Mucosa of descending colon (tissue), 3 donors: ENCODE data around the gene DDX47. TPM values are rescaled to one million over a fixed set of nuclear protein-coding genes. Genes with fewer than 3 reads are reported as not detected.

ENCODE experiments used
- ATAC-seq: fragments of 200-7000 bp; cut with Tn5 transposase; one replicate; pipeline ENCODE4 v1.9.1; 2020; ENCODE audit warnings: mild to moderate bottlenecking, moderate library complexity
- DNase-seq, 3 donors: peaks; one replicate each; pipeline ENCODE4 v3.0.0-alpha.2; 2020
- H3K36me3 ChIP-seq: fragments of 200-600 bp; one replicate; pipeline ENCODE4 v1.8.0; 2021; ENCODE audit warnings: low read depth, mild to moderate bottlenecking
- H3K4me1 ChIP-seq: fragments of 200-600 bp; one replicate; pipeline ENCODE4 v1.8.0; 2021; ENCODE audit warnings: low read depth, mild to moderate bottlenecking
- H3K4me3 ChIP-seq: fragments of 200-600 bp; one replicate; pipeline ENCODE4 v1.8.0; 2021; ENCODE audit warnings: mild to moderate bottlenecking
- H3K9me3 ChIP-seq: fragments of 200-600 bp; one replicate; pipeline ENCODE4 v1.8.0; 2021; ENCODE audit warnings: mild to moderate bottlenecking
- intact Hi-C, 2 donors: fragments of 100-400 bp; cut with DNase I in 1 of 2; cut with micrococcal nuclease in 1 of 2; formaldehyde crosslinking; loops; one replicate each; pipeline versions ENCODE4 v1.11.0 to v1.11.1; 2022; cut with DNase I, micrococcal nuclease
- total RNA-seq, 3 donors: library from RNA; stranded (reverse); fragmentation: NEBNext Ultra II Directional in 2 of 3; extraction: Animal tissue kit (Norgen Biotek cat#: 25700) in 2 of 3; gene quantifications; one replicate each; pipeline versions ENCODE4 v1.2.1 to v1.2.4, GENCODE V29; 2021 to 2023
- TF ChIP-seq, protein P1 (sequence below): fragments of 200-600 bp; IDR thresholded peaks from one replicate; pipeline ENCODE4 v1.8.0; 2022; ENCODE audit warnings: antibody characterized with exemption, mild to moderate bottlenecking
- donor health status: DM: no; HTN: no; CAD: no; lungs with moderate emphysema.
- donor health status: DM: no; HTN: no; CAD: no.
- donor health status: DM: no; HTN: yes; CAD: no.

Gene DDX47
- total RNA-seq, 3 donors from 2014 or later, result 35.0 to 45.4 (median 40.9) TPM

DNA sequence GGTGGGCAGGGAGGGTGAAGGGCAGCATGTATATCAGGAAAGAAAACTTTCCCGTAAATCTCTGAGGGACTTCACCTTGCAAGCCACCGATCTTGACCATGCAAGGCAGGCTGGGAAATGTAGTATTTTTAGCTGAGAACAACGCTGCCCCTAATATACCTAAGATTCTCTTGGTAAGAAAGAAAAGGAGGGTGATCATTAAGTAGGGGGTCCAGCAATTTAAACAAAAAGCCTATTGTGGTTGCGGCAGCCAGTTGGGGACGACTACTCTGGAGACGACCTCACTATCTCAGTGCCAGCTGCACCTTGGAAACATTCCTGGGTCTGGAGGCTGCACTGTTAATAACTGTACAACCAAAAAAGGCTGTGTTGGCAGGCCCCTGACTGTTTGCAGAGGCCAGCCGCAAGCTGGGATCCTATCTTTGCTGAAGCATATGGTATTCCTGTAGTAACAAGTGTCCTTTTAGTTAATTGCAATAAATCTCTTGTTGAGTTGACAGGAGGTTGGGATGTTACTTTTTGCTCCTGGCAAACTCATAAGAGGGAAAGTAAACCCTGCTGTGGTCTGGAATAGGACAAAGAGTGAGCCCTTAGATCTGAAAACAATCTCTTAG, 21.3 kb upstream of the DDX47 start:
- peaks cover 13% of the 10 kb centered on the region for H3K4me1 ChIP-seq
- no peak overlapping the region for H3K4me3 ChIP-seq
- no peaks in the 10 kb centered on the region for H3K36me3 ChIP-seq
- no peak for DNase-seq
- TF ChIP-seq, protein P1, sequence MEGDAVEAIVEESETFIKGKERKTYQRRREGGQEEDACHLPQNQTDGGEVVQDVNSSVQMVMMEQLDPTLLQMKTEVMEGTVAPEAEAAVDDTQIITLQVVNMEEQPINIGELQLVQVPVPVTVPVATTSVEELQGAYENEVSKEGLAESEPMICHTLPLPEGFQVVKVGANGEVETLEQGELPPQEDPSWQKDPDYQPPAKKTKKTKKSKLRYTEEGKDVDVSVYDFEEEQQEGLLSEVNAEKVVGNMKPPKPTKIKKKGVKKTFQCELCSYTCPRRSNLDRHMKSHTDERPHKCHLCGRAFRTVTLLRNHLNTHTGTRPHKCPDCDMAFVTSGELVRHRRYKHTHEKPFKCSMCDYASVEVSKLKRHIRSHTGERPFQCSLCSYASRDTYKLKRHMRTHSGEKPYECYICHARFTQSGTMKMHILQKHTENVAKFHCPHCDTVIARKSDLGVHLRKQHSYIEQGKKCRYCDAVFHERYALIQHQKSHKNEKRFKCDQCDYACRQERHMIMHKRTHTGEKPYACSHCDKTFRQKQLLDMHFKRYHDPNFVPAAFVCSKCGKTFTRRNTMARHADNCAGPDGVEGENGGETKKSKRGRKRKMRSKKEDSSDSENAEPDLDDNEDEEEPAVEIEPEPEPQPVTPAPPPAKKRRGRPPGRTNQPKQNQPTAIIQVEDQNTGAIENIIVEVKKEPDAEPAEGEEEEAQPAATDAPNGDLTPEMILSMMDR, result no peak
- peak; percentile 10 for ATAC-seq
- intact Hi-C loops, result no loop called here
- no peaks in the 10 kb centered on the region for H3K9me3 ChIP-seq

DNA sequence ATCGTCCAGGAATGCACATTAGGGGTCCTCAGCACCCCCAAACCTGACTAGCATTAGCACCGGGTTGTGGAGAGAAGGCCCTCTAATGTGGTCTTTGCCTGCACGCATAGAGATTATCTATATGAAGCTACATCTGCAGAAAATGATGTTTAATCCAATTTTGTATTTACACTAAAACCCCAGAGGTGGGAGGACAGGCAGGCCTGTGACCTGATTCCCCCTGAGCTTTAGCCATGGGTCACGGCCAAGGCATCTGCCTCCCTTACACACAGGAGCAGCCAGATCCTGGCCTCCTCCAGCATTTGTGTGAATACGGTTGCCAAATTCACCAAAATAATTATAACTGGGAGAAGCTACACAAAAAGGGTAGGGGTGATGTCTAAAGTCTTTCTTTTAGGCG, 20.7 kb upstream of the DDX47 start:
- DNase-seq (no peak), ATAC-seq (no peak)
- Histone ChIP-seq H3K36me3 (no peaks in the 10 kb centered on the region), H3K9me3 (no peaks in the 10 kb centered on the region), H3K4me1 (peaks cover 11% of the 10 kb centered on the region), H3K4me3 (no peak overlapping the region)
- intact Hi-C loops, result no loop called here
- TF ChIP-seq, protein P1, result no peak

DNA sequence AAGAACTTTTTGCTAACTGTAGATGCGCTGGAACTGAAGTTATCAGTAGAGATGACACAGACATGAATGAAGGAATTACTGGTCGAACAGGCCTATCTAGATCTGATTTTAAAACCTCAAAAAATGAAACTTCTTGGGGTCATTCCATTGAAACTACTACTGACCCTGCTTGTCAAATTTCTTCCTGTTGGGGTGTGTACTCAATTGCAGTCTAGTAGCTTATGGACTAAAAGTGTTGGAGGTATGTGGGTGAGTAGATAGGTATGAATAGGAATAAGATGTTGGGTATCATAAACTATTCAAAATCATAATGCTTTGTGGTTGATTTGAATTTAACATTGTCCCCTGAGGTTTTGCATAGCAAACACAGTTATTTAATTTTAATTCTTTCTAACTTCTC, 18.5 kb upstream of the DDX47 start:
- H3K36me3 ChIP-seq, result no peaks in the 10 kb centered on the region
- H3K9me3 ChIP-seq, result no peaks in the 10 kb centered on the region
- peaks cover 7% of the 10 kb centered on the region for H3K4me1 ChIP-seq
- DNase-seq (no peak), ATAC-seq (no peak)
- TF ChIP-seq, protein P1, result no peak
- intact Hi-C loops, result no loop called here
- no peak overlapping the region for H3K4me3 ChIP-seq

DNA sequence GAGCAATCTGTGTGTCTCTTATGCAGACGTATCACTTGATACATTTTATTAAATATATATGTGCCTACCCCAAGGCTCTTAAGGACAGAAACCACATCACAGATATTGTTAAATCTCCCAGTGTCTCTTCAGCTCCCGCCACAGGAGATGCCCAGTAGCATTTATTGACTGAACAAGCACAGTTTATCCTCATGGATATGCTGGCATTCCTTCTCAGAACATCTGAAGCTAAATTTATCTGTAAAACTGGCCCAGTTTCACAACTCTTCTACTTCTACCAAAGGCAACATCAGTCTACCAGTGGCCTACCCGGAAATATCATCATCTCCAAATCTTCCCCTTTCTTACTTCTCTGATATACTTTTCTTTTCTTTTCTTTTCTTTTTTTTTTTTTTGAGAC, 17.0 kb upstream of the DDX47 start:
- intact Hi-C loops, result no loop called here
- Histone ChIP-seq H3K4me3 (no peak overlapping the region), H3K9me3 (no peaks in the 10 kb centered on the region), H3K36me3 (no peaks in the 10 kb centered on the region), H3K4me1 (peaks cover 7% of the 10 kb centered on the region)
- no peak for ATAC-seq
- TF ChIP-seq, protein P1, result no peak
- no peak for DNase-seq

DNA sequence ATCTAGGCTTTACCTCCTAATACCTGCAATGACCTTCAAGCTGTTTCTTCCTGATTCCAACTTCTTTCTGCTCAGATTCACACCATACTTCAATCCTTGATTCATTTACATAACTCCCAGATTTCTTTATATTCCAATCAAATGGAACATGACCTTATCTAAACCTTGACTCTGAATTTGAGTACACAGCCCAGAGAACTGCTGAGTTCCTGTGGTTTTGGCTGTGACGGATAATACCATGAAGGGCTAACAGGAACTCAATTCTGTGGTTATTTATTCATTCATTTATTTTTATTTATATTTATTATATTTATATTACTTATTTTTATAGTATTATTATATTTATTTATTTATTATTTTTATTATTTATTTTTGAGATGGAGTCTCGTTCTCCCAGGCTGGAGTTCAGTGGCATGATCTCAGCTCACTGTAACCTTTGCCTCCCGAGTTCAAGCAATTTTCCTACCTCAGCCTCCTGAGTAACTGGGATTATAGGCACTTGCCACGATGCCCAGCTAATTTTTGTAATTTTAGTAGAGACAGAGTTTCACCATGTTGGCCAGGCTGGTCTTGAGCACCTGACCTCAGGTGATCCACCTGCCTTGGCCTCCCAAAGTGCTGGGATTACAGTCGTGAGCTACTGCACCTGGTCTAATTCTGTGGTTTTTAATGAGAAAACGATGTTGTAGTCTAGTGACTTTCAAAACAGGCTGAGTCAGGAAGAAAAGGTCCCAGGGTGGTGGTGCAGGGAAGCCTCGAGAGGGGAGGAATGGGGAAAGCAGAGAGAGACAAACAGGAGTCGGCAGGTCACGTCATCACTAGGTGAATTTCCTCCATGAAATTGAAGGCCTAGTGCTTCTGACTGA, 16.0 kb upstream of the DDX47 start:
- Histone ChIP-seq H3K9me3 (no peaks in the 10 kb centered on the region), H3K36me3 (no peaks in the 10 kb centered on the region), H3K4me3 (no peak overlapping the region), H3K4me1 (no peaks in the 10 kb centered on the region)
- ATAC-seq (no peak), DNase-seq (no peak)
- intact Hi-C loops, result no loop called here
- TF ChIP-seq, protein P1, result no peak
